SK-N-SH (cell line): Measurements from ENCODE around the gene TMEM163. TPM values are rescaled to one million over a fixed set of nuclear protein-coding genes. Genes with fewer than 3 reads are reported as not detected.
"Not testable (repeated sequence)": the region's sequence is repeated elsewhere in the genome, so short reads cannot be mapped to it uniquely, and the experiment has no call there.

Source experiments
- CTCF ChIA-PET: fragments of 300-600, 350-600 bp; formaldehyde crosslinking; extraction: SDS; loops from one replicate; lab custom pipeline; 2021; lab: Yijun Ruan, JAX
- POLR2A ChIA-PET: fragments of 350-600 bp; sonication (Branson Sonifier 250); formaldehyde crosslinking; extraction: SDS; loops from one replicate; lab custom pipeline; 2020; ENCODE audit warnings: antibody characterized with exemption, inconsistent platforms; lab: Yijun Ruan, JAX
- DNase-seq: peaks from one replicate; pipeline ENCODE4 v3.0.0; 2012
- H2AFZ ChIP-seq: fragments of 200-600 bp; sonication (generic); 2 replicates; pipeline ENCODE4 v1.8.1; 2016; ENCODE audit warnings: antibody characterized with exemption, mild to moderate bottlenecking, low read depth
- H3F3A ChIP-seq: fragments of 200-600 bp; sonication (generic); replicated peaks from 2 replicates; pipeline ENCODE3; 2016; ENCODE audit warnings: antibody characterized with exemption, mild to moderate bottlenecking; ENCODE audit not compliant: insufficient read depth
- H3K27ac ChIP-seq, 2 experiments: fragments of 200-500 bp in 1 of 2; fragments of 200-600 bp in 1 of 2; sonication (Bioruptor generic) in 1 of 2; sonication (generic), shearing (Covaris generic) in 1 of 2; 2 replicates each; pipeline versions ENCODE4 v1.5.1 to v1.6.1; 2014 to 2016; ENCODE audit warnings: low read depth in 2 of 2, inconsistent platforms in 1 of 2, low read length in 1 of 2, mild to moderate bottlenecking in 1 of 2, mixed read lengths in 1 of 2
- H3K27me3 ChIP-seq: fragments of 200-600 bp; sonication (generic), shearing (Covaris generic); 2 replicates; pipeline ENCODE4 v1.6.1; 2016; ENCODE audit warnings: mixed run types; ENCODE audit not compliant: insufficient read depth
- H3K36me3 ChIP-seq, 2 experiments: fragments of 200-500 bp in 1 of 2; fragments of 200-600 bp in 1 of 2; sonication (Bioruptor generic) in 1 of 2; sonication (generic) in 1 of 2; replicated peaks in 1 of 2; 2 replicates each; pipeline versions ENCODE3 to v1.5.1; 2014 to 2016; ENCODE audit warnings: low read length in 1 of 2, mild to moderate bottlenecking in 1 of 2; ENCODE audit not compliant: insufficient read depth in 2 of 2, control insufficient read depth in 1 of 2
- H3K4me1 ChIP-seq, 2 experiments: fragments of 200-500 bp in 1 of 2; fragments of 200-600 bp in 1 of 2; sonication (Bioruptor generic) in 1 of 2; sonication (generic), shearing (Covaris generic) in 1 of 2; 2 replicates each; pipeline versions ENCODE4 v1.5.1 to v1.6.1; 2014 to 2016; ENCODE audit warnings: low read depth in 1 of 2, low read length in 1 of 2, mixed run types in 1 of 2; ENCODE audit not compliant: insufficient read depth in 2 of 2, control insufficient read depth in 1 of 2
- H3K4me2 ChIP-seq: fragments of 200-600 bp; sonication (generic), shearing (Covaris generic); 2 replicates; pipeline ENCODE4 v1.6.1; 2017; ENCODE audit warnings: mixed run types
- H3K4me3 ChIP-seq, 2 experiments: fragments of 200-500 bp in 1 of 2; fragments of 200-600 bp in 1 of 2; sonication (Bioruptor generic) in 1 of 2; sonication (generic), shearing (Covaris generic) in 1 of 2; 2 replicates each; pipeline versions ENCODE4 v1.5.1 to v1.8.1; 2014 to 2016; ENCODE audit warnings: low read depth in 2 of 2, inconsistent platforms in 1 of 2, low read length in 1 of 2, mild to moderate bottlenecking in 1 of 2, mixed read lengths in 1 of 2, moderate library complexity in 1 of 2
- H3K79me2 ChIP-seq: fragments of 200-600 bp; sonication (generic); 2 replicates; pipeline ENCODE4 v1.8.1; 2017; ENCODE audit warnings: mild to moderate bottlenecking; ENCODE audit not compliant: insufficient read depth
- H3K9ac ChIP-seq: fragments of 200-600 bp; sonication (generic); 2 replicates; pipeline ENCODE4 v1.6.1; 2017; ENCODE audit warnings: mixed run types
- H3K9me2 ChIP-seq: fragments of 200-600 bp; sonication (generic); 2 replicates; pipeline ENCODE4 v1.6.1; 2017; ENCODE audit warnings: mixed run types
- H3K9me3 ChIP-seq: fragments of 200-600 bp; sonication (generic); 2 replicates; pipeline ENCODE4 v1.6.1; 2017; ENCODE audit warnings: mixed run types, mild to moderate bottlenecking, moderate library complexity
- H4K20me1 ChIP-seq: fragments of 200-600 bp; sonication (generic); 2 replicates; pipeline ENCODE4 v1.6.1; 2017; ENCODE audit warnings: mild to moderate bottlenecking, mixed run types; ENCODE audit not compliant: insufficient read depth
- ELF1 ChIP-seq: IDR thresholded peaks from 2 replicates; pipeline ENCODE4 v1.4.0; 2012
- FOXJ3 ChIP-seq: sonication (generic); formaldehyde crosslinking; IDR thresholded peaks from 2 replicates; pipeline ENCODE4 v1.5.1; 2020; ENCODE audit warnings: mild to moderate bottlenecking, missing genetic modification reagents
- GABPA ChIP-seq: IDR thresholded peaks from 2 replicates; pipeline ENCODE4 v1.4.0; 2012; ENCODE audit warnings: low read depth, mild to moderate bottlenecking
- MXI1 ChIP-seq: IDR thresholded peaks from 2 replicates; pipeline ENCODE4 v1.6.1; 2012; ENCODE audit warnings: mild to moderate bottlenecking, low read depth, low read length, improper control_type of control experiment
- POLR2AphosphoS5 ChIP-seq: IDR thresholded peaks from 2 replicates; pipeline ENCODE4 v1.6.1; 2012; ENCODE audit warnings: low read depth, low read length
- RAD21 ChIP-seq: IDR thresholded peaks from 2 replicates; pipeline ENCODE4 v1.6.1; 2012; ENCODE audit warnings: mild to moderate bottlenecking, low read length
- RCOR1 ChIP-seq: fragments of 150-350 bp; IDR thresholded peaks from 2 replicates; pipeline ENCODE4 v1.6.1; 2017; ENCODE audit warnings: antibody characterized with exemption, low read length
- SMC3 ChIP-seq: IDR thresholded peaks from 2 replicates; pipeline ENCODE4 v1.6.1; 2012; ENCODE audit warnings: low read depth, low read length, improper control_type of control experiment
- YY1 ChIP-seq: IDR thresholded peaks from 2 replicates; pipeline ENCODE4 v1.4.0; 2012; ENCODE audit warnings: low read depth, mild to moderate bottlenecking
- WGBS: methylation state at CpG from one replicate; pipeline ENCODE4 v1.1.6; 2017; ENCODE audit warnings: low lambda C conversion rate; 5-methylcytosine and 5-hydroxymethylcytosine counted together
- polyA plus RNA-seq, 3 experiments: library from polyadenylated mRNA; depleted of rRNA; stranded (reverse); fragments of >200 nt; gene quantifications; 2 replicates each; pipeline ENCODE4 v1.2.3, GENCODE V29; 2012
- TF ChIP-seq, protein P1 (sequence below): IDR thresholded peaks from 2 replicates; pipeline ENCODE4; 2012
- TF ChIP-seq, protein P2 (sequence below): IDR thresholded peaks from 2 replicates; pipeline ENCODE4 v1.4.0; 2012; ENCODE audit warnings: low read depth, borderline replicate concordance
- TF ChIP-seq, protein P3 (sequence below): IDR thresholded peaks from 2 replicates; pipeline ENCODE4 v1.6.1; 2012; ENCODE audit warnings: mild to moderate bottlenecking, low read depth, low read length, moderate library complexity
- TF ChIP-seq, protein P4 (sequence below): IDR thresholded peaks from 2 replicates; pipeline ENCODE4 v1.4.0; 2012; ENCODE audit warnings: low read depth, borderline replicate concordance
- TF ChIP-seq, protein P5 (sequence below): fragments of 150-350 bp; IDR thresholded peaks from 2 replicates; pipeline ENCODE4 v1.6.1; 2017; ENCODE audit warnings: antibody characterized with exemption, low read length, low read depth, borderline replicate concordance

TMEM163 gene
- polyA plus RNA-seq, 1 of the 3 experiments (the other 2 are of a cell fraction), result not detected

DNA sequence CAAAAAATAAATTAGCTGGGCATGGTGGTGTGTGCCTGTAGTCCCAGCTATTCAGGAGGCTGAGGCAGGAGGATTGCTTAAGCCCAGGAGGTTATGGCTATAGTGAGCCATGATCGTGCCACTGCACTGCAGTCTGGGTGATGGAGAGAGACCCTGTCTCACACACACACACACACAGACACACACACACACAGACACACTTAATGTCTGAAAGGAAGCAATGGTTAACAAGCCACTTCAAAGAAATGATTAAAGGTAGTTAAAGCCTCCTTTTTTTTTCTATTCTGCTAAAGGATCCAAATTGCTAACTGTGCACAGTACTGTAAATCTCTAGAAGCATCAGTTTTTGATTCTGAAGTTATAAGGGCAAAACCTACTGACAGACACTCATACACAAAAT lies 211.1 kb downstream of the TMEM163 start:
- H3K27ac ChIP-seq, result no peak overlapping the region
- no peaks in the 10 kb centered on the region; the same call in 1 of the 2 replicates for H3K27me3 ChIP-seq
- DNase-seq, result no peak
- 25% methylated on average over 1 of the region's 1 CpG for WGBS
- H3K36me3 ChIP-seq, result no peaks in the 10 kb centered on the region
- TF ChIP-seq, protein P1, sequence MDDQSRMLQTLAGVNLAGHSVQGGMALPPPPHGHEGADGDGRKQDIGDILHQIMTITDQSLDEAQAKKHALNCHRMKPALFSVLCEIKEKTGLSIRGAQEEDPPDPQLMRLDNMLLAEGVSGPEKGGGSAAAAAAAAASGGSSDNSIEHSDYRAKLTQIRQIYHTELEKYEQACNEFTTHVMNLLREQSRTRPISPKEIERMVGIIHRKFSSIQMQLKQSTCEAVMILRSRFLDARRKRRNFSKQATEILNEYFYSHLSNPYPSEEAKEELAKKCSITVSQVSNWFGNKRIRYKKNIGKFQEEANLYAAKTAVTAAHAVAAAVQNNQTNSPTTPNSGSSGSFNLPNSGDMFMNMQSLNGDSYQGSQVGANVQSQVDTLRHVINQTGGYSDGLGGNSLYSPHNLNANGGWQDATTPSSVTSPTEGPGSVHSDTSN, result no peak
- TF ChIP-seq RAD21, result no peak
- TF ChIP-seq YY1, result no peak
- no peak for TF ChIP-seq SMC3
- H3K9me2 ChIP-seq, result no peaks in the 10 kb centered on the region
- no peaks in the 10 kb centered on the region for H4K20me1 ChIP-seq
- no peaks in the 10 kb centered on the region for H3K9me3 ChIP-seq
- H3F3A ChIP-seq, result no peaks in the 10 kb centered on the region
- no peak overlapping the region for H2AFZ ChIP-seq
- POLR2A ChIA-PET, result no interaction called here
- no peak overlapping the region for H3K4me2 ChIP-seq
- no peak overlapping the region for H3K9ac ChIP-seq
- no peak overlapping the region for H3K4me3 ChIP-seq
- CTCF ChIA-PET, result no interaction called here
- H3K4me1 ChIP-seq, result no peaks in the 10 kb centered on the region; a peak in 1 of 4 replicates
- H3K79me2 ChIP-seq, result no peaks in the 10 kb centered on the region

DNA sequence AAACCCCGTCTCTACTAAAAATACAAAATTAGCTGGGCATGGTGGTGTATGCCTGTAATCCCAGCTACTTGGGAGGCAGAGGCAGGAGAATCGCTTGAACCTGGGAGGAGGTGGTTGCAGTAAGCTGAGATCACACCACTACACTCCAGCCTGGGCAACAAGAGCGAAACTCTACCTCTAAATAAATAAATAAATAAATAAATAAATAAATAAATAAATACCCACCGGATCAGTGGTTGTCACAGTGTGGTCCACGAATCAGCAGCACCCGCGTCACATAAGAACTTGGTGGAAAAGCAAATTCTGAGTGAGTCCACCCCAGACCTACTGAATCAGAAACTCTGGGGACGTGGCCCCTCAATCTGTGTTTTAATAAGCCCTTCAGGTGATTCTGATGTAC lies 211.6 kb downstream of the TMEM163 start:
- WGBS, result 71% methylated on average over 8 of the region's 8 CpGs
- CTCF ChIA-PET, H4K20me1 ChIP-seq, H3K4me3 ChIP-seq, H3F3A ChIP-seq, H3K9ac ChIP-seq, H3K27me3 ChIP-seq, H3K36me3 ChIP-seq, H3K27ac ChIP-seq, H3K9me2 ChIP-seq, H3K9me3 ChIP-seq, H3K79me2 ChIP-seq, DNase-seq, H3K4me2 ChIP-seq, H2AFZ ChIP-seq, POLR2A ChIA-PET, H3K4me1 ChIP-seq: not testable (repeated sequence)

DNA sequence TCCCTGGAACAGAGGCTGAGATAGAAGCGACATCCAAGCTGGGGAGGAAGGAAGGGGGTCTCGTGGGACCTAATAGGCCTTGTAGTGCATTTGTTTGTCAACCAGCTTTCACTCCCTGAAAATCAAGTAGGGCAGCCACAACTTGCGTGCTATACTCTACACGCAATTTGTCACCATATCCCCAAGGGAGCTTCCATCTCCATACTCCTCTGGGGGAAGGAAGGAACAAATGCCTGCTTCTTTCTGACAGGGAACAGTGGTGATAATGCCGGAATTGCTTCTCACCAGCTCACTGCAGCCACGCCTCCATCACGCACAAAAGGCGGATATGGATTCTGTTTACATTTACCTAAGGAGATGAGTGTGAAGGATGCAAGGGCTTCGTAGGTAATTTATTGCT lies 213.4 kb downstream of the TMEM163 start:
- Histone ChIP-seq H2AFZ (no peak overlapping the region), H3K9ac (no peak overlapping the region), H3K36me3 (no peaks in the 10 kb centered on the region), H4K20me1 (no peaks in the 10 kb centered on the region), H3F3A (no peaks in the 10 kb centered on the region), H3K4me2 (no peak overlapping the region), H3K4me3 (no peak overlapping the region), H3K27ac (no peak overlapping the region), H3K27me3 (no peaks in the 10 kb centered on the region; the same call in 1 of the 2 replicates), H3K79me2 (no peaks in the 10 kb centered on the region), H3K9me2 (no peaks in the 10 kb centered on the region), H3K9me3 (no peaks in the 10 kb centered on the region), H3K4me1 (peaks cover 0 to 3% of the 10 kb centered on the region in 2 experiments; a peak in 1 of 4 replicates)
- ChIA-PET CTCF (interaction anchor here (0.5 to 1.0 kb wide), 3 partner anchors 55 to 1577 kb away, joined by 3 to 4 read pairs (median 3); no protein-coding TSS in a partner anchor), POLR2A (no interaction called here)
- DNase-seq, result no peak
- WGBS, result 53% methylated on average over 9 of the region's 9 CpGs
- TF ChIP-seq, protein P2, sequence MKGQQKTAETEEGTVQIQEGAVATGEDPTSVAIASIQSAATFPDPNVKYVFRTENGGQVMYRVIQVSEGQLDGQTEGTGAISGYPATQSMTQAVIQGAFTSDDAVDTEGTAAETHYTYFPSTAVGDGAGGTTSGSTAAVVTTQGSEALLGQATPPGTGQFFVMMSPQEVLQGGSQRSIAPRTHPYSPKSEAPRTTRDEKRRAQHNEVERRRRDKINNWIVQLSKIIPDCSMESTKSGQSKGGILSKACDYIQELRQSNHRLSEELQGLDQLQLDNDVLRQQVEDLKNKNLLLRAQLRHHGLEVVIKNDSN, result no peak
- no peak for TF ChIP-seq FOXJ3 (CRISPR knock-in tag)
- TF ChIP-seq GABPA, result no peak
- TF ChIP-seq RCOR1, result no peak
- no peak for TF ChIP-seq MXI1
- no peak for TF ChIP-seq ELF1
- TF ChIP-seq, protein P3, sequence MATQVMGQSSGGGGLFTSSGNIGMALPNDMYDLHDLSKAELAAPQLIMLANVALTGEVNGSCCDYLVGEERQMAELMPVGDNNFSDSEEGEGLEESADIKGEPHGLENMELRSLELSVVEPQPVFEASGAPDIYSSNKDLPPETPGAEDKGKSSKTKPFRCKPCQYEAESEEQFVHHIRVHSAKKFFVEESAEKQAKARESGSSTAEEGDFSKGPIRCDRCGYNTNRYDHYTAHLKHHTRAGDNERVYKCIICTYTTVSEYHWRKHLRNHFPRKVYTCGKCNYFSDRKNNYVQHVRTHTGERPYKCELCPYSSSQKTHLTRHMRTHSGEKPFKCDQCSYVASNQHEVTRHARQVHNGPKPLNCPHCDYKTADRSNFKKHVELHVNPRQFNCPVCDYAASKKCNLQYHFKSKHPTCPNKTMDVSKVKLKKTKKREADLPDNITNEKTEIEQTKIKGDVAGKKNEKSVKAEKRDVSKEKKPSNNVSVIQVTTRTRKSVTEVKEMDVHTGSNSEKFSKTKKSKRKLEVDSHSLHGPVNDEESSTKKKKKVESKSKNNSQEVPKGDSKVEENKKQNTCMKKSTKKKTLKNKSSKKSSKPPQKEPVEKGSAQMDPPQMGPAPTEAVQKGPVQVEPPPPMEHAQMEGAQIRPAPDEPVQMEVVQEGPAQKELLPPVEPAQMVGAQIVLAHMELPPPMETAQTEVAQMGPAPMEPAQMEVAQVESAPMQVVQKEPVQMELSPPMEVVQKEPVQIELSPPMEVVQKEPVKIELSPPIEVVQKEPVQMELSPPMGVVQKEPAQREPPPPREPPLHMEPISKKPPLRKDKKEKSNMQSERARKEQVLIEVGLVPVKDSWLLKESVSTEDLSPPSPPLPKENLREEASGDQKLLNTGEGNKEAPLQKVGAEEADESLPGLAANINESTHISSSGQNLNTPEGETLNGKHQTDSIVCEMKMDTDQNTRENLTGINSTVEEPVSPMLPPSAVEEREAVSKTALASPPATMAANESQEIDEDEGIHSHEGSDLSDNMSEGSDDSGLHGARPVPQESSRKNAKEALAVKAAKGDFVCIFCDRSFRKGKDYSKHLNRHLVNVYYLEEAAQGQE, result no peak
- no peak for TF ChIP-seq YY1
- no peak for TF ChIP-seq POLR2AphosphoS5
- no peak for TF ChIP-seq SMC3
- TF ChIP-seq, protein P4, sequence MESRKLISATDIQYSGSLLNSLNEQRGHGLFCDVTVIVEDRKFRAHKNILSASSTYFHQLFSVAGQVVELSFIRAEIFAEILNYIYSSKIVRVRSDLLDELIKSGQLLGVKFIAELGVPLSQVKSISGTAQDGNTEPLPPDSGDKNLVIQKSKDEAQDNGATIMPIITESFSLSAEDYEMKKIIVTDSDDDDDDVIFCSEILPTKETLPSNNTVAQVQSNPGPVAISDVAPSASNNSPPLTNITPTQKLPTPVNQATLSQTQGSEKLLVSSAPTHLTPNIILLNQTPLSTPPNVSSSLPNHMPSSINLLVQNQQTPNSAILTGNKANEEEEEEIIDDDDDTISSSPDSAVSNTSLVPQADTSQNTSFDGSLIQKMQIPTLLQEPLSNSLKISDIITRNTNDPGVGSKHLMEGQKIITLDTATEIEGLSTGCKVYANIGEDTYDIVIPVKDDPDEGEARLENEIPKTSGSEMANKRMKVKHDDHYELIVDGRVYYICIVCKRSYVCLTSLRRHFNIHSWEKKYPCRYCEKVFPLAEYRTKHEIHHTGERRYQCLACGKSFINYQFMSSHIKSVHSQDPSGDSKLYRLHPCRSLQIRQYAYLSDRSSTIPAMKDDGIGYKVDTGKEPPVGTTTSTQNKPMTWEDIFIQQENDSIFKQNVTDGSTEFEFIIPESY, result no peak
- TF ChIP-seq, protein P5, sequence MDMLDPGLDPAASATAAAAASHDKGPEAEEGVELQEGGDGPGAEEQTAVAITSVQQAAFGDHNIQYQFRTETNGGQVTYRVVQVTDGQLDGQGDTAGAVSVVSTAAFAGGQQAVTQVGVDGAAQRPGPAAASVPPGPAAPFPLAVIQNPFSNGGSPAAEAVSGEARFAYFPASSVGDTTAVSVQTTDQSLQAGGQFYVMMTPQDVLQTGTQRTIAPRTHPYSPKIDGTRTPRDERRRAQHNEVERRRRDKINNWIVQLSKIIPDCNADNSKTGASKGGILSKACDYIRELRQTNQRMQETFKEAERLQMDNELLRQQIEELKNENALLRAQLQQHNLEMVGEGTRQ, result no peak
